ENCODE results near the gene TSPAN4.
A peak's percentile ranks its signal among the peaks of the same experiment; 100 is the strongest.

Gene TSPAN4

DNA sequence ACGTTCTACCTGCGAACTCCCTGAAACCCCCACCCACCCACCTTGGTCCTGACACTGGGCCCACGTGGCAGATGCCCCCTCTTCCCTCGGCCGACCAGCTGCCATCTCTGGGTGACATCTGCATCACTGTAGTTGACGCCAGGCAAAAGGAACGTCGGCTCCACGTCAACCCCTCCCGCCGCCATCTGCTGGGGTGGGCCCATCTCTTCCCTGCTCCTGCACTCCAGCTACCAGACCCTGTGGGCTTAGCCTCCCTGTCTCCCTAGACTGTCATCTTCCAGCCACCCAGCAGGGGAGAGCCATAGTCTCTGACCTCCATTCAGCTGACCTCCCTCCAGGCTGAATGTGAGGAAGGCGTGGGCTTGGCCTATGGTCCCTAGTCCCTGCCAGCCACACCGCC is 46.6 kb downstream of the TSPAN4 start:
- DNase-seq (ENCODE audit: low read depth), result no peak

DNA sequence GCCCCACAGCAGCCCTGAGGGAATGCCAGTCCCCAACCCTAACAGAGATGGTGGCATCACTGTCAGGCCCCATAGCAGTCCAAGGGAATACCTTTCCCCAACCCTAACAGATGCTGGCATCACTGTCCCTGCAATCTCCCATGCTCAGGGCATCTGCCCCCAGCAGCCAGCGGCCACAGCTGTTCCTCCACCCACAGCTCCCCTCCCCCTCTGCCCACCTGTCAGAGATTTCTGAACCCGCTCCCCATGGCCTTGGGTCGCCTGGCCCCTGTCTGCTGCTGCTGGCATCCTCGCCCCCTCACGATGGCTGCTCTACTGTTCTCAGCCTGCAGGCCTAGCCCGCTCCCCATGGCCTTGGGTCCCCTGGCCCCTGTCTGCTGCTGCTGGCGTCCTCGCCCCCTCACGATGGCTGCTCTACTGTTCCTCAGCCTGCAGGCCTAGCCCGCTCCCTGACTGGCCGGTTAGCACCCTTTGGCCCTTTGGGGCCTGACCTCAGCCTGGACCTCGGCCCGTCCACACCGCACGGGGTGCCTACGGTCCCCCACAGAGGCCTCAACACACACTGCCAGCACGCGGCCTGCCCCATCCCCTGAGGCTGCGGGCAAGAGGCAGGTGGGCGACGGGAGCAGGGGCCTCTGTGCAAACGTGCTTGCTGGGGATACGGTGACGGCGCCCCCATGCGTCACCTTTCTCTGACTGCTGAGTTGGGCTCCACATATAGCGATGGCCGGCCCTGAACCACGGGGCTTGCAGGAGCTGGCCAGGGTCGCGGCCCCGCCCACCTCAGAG is 47.2 kb downstream of the TSPAN4 start:
- no peak for DNase-seq (ENCODE audit: low read depth)

DNA sequence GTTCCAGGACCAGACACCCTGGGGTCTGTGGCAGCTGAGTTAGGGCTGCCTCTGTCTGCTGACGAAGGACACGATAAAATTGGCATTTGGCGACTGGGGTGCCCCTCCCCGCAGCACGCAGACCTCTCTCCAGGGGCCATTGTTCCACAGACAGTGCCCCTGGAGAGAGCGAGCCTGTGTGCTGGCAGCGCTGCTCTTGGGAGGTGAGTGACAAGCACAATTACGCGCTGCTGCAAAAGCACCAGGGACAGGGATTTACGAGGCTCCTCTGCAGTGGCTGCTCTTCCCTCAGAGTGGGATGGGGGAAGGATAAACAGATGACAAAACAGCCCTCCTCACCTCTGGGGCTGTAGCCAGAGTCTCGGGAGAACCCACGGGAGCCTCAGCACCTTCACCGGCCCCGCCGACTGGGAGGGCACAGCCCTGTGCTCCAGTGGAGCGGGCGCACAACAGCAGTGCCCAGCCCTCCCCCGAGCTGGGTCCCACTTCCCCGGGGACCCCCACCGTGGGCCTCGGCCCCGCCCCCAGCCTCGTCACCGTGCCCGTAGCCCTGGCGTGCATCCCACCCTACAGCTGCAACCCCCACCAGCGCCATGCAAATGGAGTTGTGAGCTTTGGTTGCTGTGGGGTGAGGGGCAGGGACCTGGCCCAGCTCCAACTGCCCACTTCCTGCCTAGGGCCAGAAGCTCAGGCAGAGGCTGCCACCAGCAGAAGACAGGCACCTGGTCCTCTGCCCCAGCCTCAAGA is 48.3 kb downstream of the TSPAN4 start:
- no peak for DNase-seq (ENCODE audit: low read depth)

DNA sequence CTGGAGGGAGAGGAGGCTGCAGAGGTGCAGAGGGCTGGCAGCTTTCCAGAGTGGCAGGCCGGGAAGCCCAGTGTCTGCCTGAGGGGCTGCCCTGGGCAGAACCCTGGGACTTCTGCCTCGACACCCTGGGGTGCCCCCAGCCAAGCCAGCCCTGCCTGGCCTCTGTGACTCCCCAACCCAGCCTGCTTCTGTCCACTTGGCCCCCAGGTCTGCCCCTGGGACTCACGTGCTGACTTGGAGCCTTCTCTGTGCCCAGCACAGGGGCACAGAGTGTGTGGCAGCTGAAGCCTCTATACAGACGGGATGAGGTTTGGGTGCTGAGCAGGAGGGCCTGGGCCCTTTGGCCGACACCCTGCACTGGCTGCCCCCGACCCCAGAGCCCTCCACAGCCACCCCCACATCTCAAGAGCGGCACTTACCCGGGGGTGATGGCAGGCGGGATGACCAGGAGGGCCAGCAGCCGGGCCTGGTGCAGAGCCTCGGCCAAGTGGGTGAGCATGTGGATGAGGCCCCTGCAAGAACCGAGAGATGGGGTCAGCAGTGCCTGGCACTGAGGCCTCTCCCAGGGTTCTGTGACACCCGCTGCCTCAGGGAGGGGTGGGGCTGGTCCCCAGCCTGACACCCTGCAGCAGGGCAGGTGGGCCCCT is 50.5 kb downstream of the TSPAN4 start:
- DNase-seq (ENCODE audit: low read depth), result no peak

DNA sequence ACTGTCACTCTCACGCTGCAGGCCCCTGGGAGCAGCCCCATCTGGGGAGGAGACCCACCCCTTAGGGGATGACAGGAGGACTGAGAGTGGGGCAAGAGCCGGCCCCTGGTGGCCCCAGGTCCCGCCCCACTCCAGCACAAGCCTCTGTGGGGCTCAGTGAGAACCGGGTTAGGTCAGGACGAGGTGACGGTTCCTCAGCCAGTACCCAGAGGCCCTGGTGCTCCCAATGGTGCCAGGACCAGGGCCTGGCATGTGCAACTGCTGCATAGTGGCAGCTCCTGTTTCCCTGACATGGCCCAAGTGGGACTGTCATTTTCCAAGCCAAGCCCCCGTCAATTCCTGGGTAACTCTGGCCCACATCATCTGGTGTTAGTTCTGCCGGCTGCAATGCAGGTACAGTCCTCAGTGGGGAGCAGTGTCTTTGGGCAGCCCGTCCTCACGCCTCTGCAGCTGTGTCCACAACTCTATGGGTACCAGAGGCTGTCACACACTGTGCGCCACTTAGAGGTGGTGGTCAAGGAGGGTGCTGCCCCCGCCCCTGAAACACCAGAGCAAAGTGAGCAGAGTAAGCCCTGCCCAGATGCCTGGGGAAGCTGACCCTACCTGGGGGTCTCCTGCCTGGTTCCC is 52.0 kb downstream of the TSPAN4 start:
- no peak for DNase-seq (ENCODE audit: low read depth)

DNA sequence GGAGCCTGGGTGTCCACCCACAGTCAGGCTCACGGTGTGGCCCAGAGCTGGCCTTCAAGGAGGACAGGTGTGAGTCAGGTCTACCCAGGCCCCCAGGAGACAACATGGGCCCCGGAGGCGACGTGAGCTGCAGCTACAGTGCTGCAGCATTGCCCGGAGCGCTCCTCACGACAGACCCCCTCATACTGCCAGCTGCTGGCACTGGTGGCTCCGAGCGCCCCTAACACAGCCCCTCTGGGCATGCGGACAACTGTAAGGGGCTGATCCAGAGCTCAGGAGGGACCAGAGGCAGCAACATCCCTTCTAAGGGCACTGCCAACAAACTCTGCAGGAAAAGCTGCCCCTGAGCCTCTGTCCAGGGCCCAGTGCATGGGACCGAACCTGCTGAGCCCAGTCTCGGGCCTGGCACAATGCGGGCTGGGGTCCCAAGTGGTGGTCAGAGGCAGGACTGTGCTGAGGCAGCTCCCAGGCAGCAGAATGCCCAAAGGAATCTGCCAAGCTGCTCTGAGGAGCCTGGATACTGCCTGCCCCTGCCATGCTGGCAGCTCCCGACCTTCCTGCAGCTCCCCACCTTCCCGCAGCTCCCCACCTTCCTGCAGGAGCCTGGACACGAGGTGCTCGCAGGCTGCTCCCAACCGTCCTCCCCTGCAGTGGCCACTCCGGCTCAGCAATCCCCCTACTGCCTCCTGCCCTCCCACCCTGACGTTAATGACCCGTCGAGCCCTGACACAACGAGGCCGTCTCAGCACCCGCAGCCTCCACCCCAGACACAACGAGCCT is 52.9 kb downstream of the TSPAN4 start:
- DNase-seq (ENCODE audit: low read depth), result no peak

DNA sequence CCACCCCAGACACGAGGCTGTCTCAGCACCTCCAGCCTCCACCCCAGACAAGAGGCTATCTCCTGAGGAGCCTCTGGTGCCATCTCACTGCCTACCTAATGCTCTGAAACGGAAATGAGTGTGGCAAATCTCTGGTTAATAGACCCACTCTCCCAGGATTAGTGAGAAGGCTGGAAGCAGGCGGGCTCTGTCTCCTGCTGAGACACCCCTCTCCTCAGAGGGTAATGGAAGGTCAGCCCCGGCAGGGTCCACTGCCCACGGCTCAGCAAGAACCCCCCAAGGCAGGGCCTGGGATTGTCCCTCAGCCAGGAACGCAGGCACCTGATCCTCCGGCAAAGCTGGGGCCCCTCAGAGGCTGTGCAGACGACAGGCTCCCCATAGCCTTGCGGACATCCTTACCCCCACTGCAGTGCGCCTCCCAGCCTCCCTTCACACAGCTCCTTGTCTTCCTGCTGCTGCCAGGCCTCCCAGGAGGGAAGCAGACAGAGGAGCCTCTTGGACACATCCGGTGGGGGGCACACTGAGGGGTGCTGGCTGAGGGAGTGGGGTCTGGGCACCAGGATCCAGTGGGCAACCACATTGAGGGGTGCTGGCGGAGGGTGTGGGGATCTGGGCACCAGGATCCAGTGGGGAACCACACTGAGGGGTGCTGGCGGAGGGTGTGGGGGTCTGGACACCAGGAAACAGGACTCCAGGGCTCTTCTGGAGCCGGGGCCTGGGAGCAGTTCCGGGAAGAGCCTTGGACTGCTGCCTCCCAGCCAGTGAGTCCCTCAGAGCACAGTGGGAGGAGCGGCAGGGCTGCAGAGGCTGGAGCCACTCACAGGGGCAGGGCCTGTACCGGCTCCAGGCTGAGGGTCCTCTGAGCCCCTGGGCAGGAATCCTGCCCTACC is 54.8 kb downstream of the TSPAN4 start:
- DNase-seq (ENCODE audit: low read depth), result no peak

DNA sequence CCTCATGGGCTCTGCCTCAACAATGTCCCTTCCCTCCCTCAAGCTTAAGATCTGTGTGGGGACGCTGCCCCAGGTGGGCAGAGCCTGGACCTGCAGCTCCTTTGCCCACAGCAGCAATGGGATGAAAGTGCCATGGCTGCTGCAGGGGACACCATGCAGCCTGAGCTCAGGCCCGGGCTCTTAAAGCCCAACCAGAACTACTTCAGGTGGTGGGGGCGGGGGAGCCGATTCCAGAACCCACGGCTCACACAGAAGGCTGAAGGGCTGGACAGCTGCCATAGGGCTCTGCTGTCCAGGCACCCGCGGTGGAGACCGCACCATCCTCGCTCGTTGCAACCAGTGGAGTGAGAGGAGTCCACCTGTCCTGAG is 55.5 kb downstream of the TSPAN4 start:
- no peak for DNase-seq (ENCODE audit: low read depth)

DNA sequence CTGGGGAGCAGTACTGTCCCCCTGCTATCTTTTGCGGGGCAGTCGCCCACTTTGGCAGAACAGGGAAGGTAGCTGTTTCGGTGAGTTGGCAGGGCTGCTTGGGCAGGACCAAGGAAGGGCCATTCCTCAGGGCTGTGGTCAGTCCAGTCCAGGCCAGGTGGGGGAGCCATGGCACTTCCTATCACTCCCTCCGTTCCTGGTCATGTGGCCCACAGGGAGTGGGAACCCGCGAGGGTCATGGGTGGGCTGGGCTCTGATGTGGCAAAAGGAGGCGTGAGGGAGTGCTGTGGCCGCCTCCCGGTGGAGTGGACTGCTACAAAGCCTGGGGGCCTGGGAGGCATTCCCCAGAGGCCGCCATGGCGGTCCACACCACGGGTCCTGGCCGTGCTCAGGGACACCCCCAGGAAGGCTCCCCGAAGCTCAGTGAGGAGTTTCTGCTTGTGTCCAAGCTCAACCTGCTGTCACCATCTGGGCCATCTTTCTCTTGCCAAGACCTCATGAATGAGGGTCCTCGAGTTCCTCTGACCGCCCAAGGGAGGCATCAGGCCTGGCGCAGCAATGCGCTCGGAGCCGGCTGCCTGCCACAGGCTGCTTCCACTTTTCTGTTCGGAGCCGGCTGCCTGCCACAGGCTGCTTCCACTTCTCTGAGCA is 56.0 kb downstream of the TSPAN4 start:
- DNase-seq (ENCODE audit: low read depth), result no peak

DNA sequence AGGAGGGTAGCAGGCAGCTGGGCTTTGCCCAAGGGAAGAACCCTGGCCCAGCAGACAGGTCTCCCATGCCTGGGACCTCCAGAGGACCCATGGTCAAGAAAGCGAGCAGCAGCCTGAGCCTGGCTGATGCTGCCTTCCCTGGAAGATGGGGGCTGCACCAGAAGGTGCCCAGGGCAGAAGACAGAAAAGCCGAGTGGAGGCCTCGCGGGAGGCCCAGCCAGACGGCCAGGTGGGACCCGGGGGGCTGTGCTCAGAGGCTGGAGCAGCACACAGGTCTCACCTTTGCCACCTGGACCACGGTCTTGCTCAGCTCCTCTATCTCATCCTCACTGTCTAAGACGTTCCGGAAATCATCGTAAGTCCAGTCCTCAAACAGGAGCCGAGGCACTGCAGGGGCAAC is 57.1 kb downstream of the TSPAN4 start:
- DNase-seq (ENCODE audit: low read depth), result no peak

DNA sequence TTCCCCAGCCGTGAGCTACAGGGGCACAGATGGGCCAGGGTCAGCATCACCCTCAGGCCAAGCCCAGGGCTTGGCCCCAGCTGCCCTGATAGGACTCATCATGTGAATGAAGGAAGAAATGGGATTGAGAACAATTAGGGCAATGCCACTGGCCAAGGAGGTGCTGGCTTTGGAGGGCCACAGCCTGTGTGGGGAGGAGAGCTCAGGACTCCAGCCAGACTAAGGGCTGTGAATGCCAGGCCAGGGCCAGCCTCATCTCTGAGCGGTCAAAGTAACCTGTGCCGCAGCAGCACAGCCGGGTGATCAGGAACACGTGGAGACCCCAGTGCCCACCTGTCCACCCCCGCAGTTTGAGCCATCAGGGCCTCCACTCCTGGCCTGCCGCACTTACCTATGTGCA is 57.9 kb downstream of the TSPAN4 start:
- DNase-seq (ENCODE audit: low read depth), result no peak

DNA sequence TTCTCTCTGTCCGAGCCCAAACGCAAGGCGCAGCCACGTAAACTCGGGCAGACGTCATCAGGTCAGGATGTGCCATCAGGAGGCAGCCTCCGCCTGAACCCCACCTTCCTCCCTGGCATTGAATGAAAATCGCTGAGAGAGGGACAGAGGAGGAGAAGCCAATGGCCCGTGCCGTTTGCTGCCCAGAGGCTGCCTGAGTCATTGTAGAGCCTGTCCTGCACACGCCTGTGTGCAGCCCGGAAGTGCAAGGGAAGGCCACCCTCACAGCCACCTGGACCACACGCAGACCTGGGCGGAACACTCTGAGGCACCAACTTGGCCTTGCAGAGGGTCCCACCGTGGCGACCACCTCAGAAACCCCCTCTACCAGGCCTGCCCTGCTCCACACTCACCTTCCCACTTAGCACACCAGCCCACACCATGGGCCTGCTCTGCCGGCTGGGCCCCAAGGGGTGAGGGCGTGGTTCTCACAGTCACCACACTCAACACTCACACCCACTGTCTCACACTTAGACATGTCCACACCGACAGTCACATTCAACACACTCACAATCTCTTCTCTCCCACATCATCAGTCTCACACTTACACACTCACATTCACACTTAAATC is 58.9 kb downstream of the TSPAN4 start:
- no peak for DNase-seq (ENCODE audit: low read depth)

DNA sequence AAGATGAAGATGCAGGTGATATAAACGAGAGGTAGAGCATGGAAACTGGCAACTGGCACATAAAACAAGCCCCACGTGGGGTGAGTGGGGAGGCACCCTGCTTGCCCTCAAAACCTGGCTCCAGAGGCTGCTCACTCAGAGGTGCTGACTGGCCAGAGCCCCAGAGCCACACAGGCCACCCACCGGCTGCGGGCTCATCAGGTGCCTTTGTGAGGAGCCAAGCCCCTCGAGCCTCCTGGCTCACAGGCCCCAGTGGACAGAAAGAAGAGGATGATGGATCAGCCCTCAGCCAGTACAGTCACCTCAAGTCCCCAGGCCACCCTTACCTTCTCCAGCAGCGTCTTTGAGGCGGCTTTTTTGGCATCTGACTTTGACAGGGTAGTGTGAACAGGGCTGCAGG is 61.7 kb downstream of the TSPAN4 start:
- DNase-seq (ENCODE audit: low read depth), result no peak

DNA sequence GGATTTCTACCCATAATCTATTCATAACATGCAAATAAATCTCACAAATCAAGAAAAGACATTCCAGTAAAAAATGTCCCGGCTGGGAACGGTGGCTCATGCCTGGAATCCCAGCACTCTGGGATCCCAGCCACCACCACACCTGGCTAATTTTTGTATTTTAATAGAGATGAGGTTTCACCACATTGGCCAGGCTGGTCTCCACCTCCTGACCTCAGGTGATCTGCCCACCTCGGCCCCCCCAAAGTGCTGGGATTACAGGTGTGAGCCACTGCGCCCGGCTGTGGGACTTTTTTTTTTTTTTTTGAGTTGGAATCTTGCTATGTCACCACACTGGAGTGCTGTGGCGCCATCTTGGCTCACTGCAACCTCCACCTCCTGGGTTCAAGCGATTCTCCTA is 63.3 kb downstream of the TSPAN4 start:
- no peak for DNase-seq (ENCODE audit: low read depth)

DNA sequence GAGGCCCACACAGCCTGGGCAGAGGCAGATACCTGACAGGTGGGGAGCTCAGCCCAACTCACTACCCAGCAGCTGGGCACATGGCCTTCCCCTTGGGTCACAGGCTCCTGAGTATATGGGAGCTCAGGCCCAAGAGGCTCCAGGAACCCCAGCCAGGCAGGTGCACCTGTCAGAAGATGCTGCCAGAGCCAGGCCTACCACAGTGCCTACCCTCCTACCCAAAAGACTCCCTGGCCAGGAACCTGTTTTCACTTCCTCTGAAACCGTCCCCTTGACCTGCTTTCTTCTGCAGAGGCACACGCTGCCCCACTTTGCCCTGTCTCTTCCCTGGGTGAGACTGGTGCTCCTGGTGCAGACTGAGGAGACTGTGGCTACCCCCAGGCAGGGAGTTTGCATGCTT is 65.0 kb downstream of the TSPAN4 start:
- no peak for DNase-seq (ENCODE audit: low read depth)

DNA sequence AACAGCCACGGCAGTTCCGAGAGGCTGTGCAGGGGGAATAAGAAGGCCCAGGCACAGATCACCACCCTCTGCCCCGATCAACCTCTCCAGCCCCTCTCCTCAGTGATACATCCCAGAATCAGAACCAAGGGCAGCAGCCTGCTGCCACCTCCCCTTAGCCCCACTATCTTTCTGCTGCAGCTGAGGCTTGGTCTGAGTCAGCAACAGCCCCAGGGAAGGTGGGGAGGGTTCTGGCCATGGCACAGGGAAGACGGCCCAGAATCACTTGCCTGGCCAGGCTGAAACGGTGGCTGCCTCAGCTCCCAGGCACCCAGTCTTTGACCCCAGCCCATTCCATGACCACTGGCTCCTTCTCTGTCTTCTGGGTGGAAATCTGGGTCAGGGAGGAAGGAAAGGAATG is 65.6 kb downstream of the TSPAN4 start:
- no peak for DNase-seq (ENCODE audit: low read depth)

DNA sequence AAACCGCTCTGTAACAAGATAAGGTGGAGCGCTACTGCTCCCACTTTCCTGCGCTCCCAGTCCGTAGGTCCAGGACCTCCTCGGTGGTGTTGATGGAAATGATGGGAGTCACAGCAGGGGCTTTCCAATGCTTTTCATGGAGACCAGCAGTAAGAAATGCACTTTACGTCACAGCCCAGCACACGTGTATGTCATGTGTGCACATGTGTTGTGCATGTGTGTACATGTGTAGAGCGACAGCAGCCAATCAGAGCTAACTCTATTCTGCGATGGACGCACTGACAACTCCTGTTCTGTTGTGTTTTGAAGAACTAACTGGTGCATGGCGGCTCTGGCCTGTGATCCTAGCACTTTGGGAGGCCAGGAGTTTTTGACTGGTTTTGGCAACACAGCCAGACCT is 66.8 kb downstream of the TSPAN4 start:
- no peak for DNase-seq (ENCODE audit: low read depth)

DNA sequence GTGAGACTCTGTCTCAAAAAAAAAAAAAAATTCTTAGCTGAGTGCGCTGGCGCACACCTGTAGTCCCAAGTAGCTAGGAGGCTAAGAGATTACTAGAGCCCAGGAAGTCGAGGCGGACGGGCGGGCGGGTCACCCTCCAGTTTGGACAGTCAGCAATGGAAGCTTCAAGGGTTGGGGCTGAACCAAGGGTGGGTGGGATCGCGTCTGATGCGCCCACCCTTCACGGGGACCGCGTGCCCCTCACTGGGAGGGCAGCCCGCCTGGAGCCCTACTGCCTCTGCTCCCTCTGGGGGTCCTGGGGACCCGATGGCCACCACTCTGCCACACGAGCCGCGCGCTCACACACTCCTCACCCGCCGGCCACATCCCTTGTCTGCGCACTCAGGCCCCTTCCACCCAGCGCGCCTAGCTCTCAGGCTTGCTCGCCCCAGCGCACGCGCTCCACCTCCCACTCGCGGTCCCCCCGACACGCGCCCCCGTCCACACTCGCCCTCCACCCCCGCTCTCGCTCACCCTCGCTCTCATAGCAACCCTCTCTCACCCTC is 67.5 kb downstream of the TSPAN4 start:
- no peak for DNase-seq (ENCODE audit: low read depth)

DNA sequence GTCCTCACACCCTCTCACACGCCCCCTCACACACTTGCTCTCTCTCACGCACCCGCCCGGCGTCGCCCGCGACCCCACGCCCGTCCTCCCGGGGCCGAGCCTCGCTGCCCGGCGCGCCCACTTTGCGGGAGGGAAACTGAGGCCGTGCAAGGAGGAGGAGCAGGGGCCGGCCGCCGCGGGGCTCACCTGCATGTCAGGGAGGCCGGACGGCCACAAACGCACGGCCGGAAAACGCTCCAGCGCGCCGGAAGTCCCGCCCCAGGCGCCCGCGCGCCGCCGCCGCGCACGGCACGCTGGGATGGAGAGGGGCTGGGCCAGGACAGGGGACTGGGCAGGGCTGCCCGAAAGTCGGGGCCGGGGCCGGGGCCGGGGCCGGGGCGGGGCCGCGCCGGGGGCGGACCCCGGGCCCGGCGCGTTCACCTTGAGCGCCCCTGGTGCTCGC is 68.0 kb downstream of the TSPAN4 start, which contains the start of gene CHID1:
Gene CHID1, minus strand, starts transcription at position 222 of the 442 bp plus-strand sequence. CDS start 5,994 bp downstream, outside the sequence.
- peak; percentile 71 for DNase-seq (ENCODE audit: low read depth)

Measured in fibroblast of gingiva (primary cell).